ENCODE measurements around the gene CST3.

The CST3 gene

DNA sequence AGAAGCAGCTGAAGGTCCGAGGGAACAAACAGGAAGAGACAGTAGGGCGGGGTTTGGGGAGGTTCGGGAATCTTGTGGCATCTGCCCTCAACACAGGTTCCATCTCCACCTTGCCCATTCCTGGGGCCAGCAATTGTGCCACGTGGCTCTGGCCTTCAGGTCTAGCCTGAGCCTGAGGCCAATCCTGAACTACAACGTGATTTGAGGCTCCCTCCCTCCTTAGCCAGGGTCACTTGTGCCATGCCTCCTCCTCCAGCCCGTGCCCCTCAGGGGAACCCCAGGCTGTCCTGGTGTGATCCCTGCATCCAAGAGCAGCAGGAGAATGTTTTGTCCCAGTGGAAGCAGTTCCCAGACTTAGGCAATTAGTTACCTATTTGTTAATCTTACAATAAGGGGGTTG, 35.1 kb downstream of the CST3 start:
- H3K4me3 ChIP-seq (ENCODE audit: low read length) = no peak overlapping the region
- H3K27me3 ChIP-seq (ENCODE audit: control insufficient read depth, insufficient read depth, low read length) = no peaks in the 10 kb centered on the region
- no peaks in the 10 kb centered on the region for H3K4me1 ChIP-seq (ENCODE audit: control insufficient read depth, insufficient read depth, low read length)
- no peak overlapping the region for H3K9ac ChIP-seq (ENCODE audit: low read length)
- H3K9me3 ChIP-seq (ENCODE audit: control insufficient read depth, low read length) = no peaks in the 10 kb centered on the region
- H3K36me3 ChIP-seq (ENCODE audit: control insufficient read depth, insufficient read depth, low read length) = no peaks in the 10 kb centered on the region

DNA sequence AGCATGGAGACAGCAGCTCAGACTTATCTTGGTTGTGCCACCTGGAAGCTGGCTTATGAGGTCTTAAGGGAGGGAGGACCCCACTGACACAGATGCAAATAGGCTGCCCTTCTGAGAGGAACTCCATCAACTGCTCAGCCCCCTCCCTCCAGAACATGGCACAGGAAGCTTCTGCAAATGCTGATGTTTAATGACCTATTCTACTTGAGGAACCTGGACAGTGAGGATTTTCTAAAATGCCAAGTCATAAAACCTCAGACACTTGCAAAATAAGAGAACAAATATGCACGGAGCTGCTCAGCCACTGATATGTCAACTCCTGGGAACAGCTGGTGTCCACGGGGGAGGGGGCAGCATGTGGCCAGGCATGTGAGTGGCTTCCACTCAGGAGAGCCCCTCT, 35.5 kb downstream of the CST3 start:
- Histone ChIP-seq H3K9me3 (ENCODE audit: control insufficient read depth, low read length) (no peaks in the 10 kb centered on the region), H3K4me3 (ENCODE audit: low read length) (no peak overlapping the region), H3K4me1 (ENCODE audit: control insufficient read depth, insufficient read depth, low read length) (no peaks in the 10 kb centered on the region), H3K9ac (ENCODE audit: low read length) (no peak overlapping the region), H3K27me3 (ENCODE audit: control insufficient read depth, insufficient read depth, low read length) (no peaks in the 10 kb centered on the region), H3K36me3 (ENCODE audit: control insufficient read depth, insufficient read depth, low read length) (no peaks in the 10 kb centered on the region)

DNA sequence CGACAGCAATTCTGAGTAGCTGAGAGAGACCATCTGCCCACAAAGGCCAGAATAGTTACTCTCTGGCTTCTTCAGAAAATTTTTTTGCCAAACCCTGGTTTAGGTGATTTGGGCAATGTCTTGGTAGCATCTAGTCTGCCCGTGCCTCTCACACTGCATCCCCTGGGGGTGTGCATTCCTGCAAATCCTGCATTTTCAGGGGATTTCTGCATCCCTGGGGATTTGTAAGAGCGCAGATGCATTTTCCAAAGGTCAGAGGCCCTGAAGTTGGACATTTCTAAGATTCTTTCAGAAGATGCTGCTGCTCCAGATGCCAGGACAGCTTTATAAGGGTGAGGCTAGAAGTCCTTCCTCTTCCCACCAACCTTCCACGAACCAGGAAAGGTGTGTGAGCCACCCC, 36.0 kb downstream of the CST3 start:
- Histone ChIP-seq H3K9ac (ENCODE audit: low read length) (no peak overlapping the region), H3K4me3 (ENCODE audit: low read length) (no peak overlapping the region), H3K27me3 (ENCODE audit: control insufficient read depth, insufficient read depth, low read length) (no peaks in the 10 kb centered on the region), H3K36me3 (ENCODE audit: control insufficient read depth, insufficient read depth, low read length) (no peaks in the 10 kb centered on the region), H3K9me3 (ENCODE audit: control insufficient read depth, low read length) (no peaks in the 10 kb centered on the region), H3K4me1 (ENCODE audit: control insufficient read depth, insufficient read depth, low read length) (no peaks in the 10 kb centered on the region)

DNA sequence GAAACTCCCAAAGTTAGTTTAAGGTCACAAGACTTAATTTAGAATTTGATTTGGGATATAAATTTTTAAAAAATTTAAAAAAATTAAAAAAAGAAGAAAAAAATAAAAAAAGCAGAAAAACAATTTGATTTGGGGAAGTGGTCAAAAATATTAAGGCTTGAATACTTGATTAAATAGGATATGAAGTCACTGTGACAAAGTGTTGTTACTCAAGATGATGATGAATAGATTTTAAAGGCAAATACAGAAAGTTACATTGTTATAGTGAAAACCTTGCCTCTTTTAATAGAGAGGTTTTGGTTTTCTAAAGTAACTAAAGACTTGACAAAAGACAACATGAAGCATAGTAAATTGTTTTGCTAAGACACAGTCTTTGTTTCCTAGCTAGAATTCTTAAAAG, 39.3 kb downstream of the CST3 start:
- Histone ChIP-seq H3K4me1 (ENCODE audit: control insufficient read depth, insufficient read depth, low read length) (no peaks in the 10 kb centered on the region), H3K9ac (ENCODE audit: low read length) (no peak overlapping the region), H3K4me3 (ENCODE audit: low read length) (no peak overlapping the region), H3K27me3 (ENCODE audit: control insufficient read depth, insufficient read depth, low read length) (no peaks in the 10 kb centered on the region), H3K9me3 (ENCODE audit: control insufficient read depth, low read length) (no peaks in the 10 kb centered on the region), H3K36me3 (ENCODE audit: control insufficient read depth, insufficient read depth, low read length) (no peaks in the 10 kb centered on the region)

- Histone ChIP-seq H3K4me1 (ENCODE audit: control insufficient read depth, insufficient read depth, low read length) (no peaks in the 10 kb centered on the region), H3K4me3 (ENCODE audit: low read length) (no peak overlapping the region), H3K9ac (ENCODE audit: low read length) (no peak overlapping the region), H3K27me3 (ENCODE audit: control insufficient read depth, insufficient read depth, low read length) (no peaks in the 10 kb centered on the region), H3K36me3 (ENCODE audit: control insufficient read depth, insufficient read depth, low read length) (no peaks in the 10 kb centered on the region), H3K9me3 (ENCODE audit: control insufficient read depth, low read length) (no peaks in the 10 kb centered on the region)
Measured at GRCh38 chr20:23596579-23597250, 41.0 kb downstream of the CST3 start.

DNA sequence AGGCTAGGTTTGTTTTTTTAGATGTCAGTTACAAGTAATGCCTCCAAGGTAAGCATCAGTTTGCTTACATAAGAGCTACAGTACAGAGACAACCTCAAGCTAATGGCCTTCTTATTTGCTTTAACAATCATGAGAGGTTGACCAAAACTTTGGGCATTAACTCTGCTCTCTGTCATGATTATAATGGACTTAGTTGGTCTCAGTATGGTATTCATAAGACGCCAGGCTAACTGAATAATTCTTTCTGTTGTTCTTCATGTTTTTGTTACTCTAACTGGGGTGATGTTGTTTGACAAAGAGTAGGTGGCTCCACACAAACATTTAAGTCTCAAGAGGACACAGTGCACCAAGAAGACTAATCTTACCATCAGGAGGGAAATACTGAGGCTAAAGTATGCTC, 41.8 kb downstream of the CST3 start:
- H3K27me3 ChIP-seq (ENCODE audit: control insufficient read depth, insufficient read depth, low read length) = no peaks in the 10 kb centered on the region
- H3K9me3 ChIP-seq (ENCODE audit: control insufficient read depth, low read length) = no peaks in the 10 kb centered on the region
- no peak overlapping the region for H3K9ac ChIP-seq (ENCODE audit: low read length)
- H3K4me1 ChIP-seq (ENCODE audit: control insufficient read depth, insufficient read depth, low read length) = no peaks in the 10 kb centered on the region
- no peaks in the 10 kb centered on the region for H3K36me3 ChIP-seq (ENCODE audit: control insufficient read depth, insufficient read depth, low read length)
- H3K4me3 ChIP-seq (ENCODE audit: low read length) = no peak overlapping the region

DNA sequence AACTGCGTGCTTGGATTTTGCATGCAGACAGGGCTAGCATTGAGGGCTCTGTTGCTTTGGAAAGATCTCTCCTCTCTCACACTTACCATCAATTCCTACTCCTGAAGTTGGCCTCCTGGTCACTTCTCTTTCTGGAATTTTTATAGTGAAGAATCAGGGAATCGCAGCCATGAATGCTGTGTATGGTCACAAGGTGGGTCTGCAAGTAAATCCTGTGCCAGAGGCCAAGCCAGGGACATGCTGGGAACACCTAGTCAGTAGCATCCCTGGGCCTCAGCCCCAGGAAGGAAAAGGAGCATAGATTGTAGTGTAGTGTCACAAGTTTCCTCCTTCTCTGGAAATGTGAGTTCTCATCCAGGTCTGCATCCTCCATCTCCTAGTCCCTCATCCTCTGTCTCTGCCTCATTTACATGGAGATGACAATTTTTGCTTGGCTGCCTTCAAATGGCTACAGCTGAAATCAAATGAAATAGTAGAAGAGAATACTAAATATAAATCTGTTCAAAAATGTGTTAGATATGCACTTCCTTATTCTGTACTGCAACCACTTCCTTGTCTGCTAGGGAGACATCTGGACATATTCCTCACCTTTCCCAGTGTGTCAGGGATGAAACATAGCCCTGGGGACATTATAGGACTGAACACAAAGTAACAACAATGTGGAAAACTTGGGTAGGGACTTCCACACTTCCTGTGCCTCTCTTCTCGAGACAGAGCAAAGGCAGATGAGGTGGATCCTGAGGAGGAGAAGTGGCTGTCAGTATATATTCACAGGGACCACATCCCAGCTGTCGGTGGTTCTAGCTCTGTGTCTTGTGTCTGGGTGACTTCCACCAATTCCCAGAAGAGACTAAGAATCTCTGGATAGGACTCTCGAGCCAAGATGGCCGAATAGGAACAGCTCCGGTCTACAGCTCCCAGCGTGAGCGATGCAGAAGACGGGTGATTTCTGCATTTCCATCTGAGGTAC, 49.0 kb downstream of the CST3 start:
- Histone ChIP-seq H3K9ac (ENCODE audit: low read length) (no peak overlapping the region), H3K36me3 (ENCODE audit: control insufficient read depth, insufficient read depth, low read length) (no peaks in the 10 kb centered on the region), H3K4me1 (ENCODE audit: control insufficient read depth, insufficient read depth, low read length) (peaks cover 23% of the 10 kb centered on the region), H3K4me3 (ENCODE audit: low read length) (no peak overlapping the region), H3K9me3 (ENCODE audit: control insufficient read depth, low read length) (no peaks in the 10 kb centered on the region), H3K27me3 (ENCODE audit: control insufficient read depth, insufficient read depth, low read length) (no peaks in the 10 kb centered on the region)

GRCh38 chr20:23587631-23588030, 50.1 kb downstream of the CST3 start:
- Histone ChIP-seq H3K27me3 (ENCODE audit: control insufficient read depth, insufficient read depth, low read length) (no peaks in the 10 kb centered on the region), H3K4me1 (ENCODE audit: control insufficient read depth, insufficient read depth, low read length) (peaks cover 23% of the 10 kb centered on the region), H3K4me3 (ENCODE audit: low read length) (no peak overlapping the region), H3K9me3 (ENCODE audit: control insufficient read depth, low read length) (no peaks in the 10 kb centered on the region), H3K9ac (ENCODE audit: low read length) (no peak overlapping the region), H3K36me3 (ENCODE audit: control insufficient read depth, insufficient read depth, low read length) (no peaks in the 10 kb centered on the region)

DNA sequence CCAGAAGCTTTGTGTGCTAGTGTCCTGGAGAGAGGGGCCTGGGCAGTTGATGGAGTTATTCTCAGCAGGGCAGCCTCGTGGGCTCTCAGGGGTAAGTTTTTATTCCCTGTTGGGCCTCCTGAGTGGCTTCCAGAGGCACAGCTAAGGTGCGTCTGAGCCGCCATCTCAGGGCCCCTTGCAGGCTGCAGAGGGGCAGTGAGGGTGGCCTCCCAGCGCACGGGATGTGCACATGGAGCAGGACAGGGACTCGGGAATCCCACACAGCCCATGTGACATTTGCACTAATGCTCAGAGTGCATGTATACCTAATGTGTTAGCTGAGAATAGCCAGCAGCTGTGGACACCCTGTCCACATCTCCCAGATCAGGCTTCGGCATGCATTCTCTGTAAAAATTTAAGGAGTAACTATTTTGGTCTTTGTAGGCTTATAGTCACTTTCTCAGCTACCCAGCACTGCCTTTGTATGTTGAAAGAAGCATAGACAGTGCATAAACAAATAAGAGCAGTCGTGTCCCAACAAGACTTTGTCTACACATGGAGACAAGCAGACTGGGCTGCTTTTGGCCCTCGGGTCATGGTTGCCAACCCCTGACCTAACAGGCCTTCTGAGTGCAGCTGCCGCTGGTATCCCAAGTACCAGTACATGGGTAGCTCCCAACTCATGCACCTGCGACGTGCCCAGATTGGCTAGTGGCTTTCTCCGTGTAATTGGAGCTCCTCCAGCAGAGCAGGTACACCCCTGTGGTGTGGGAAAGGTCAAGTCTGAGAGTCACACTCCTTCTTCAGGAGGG, 50.8 kb downstream of the CST3 start:
- H3K4me3 ChIP-seq (ENCODE audit: low read length) = no peak overlapping the region
- no peaks in the 10 kb centered on the region for H3K27me3 ChIP-seq (ENCODE audit: control insufficient read depth, insufficient read depth, low read length)
- no peak overlapping the region for H3K9ac ChIP-seq (ENCODE audit: low read length)
- H3K4me1 ChIP-seq (ENCODE audit: control insufficient read depth, insufficient read depth, low read length) = peaks cover 26% of the 10 kb centered on the region
- H3K9me3 ChIP-seq (ENCODE audit: control insufficient read depth, low read length) = no peaks in the 10 kb centered on the region
- no peaks in the 10 kb centered on the region for H3K36me3 ChIP-seq (ENCODE audit: control insufficient read depth, insufficient read depth, low read length)

GRCh38 chr20:23585808-23586734, 51.7 kb downstream of the CST3 start:
- H3K36me3 ChIP-seq (ENCODE audit: control insufficient read depth, insufficient read depth, low read length) = no peaks in the 10 kb centered on the region
- H3K4me1 ChIP-seq (ENCODE audit: control insufficient read depth, insufficient read depth, low read length) = peaks cover 30% of the 10 kb centered on the region
- H3K4me3 ChIP-seq (ENCODE audit: low read length) = no peak overlapping the region
- H3K27me3 ChIP-seq (ENCODE audit: control insufficient read depth, insufficient read depth, low read length) = no peaks in the 10 kb centered on the region
- H3K9ac ChIP-seq (ENCODE audit: low read length) = no peak overlapping the region
- no peaks in the 10 kb centered on the region for H3K9me3 ChIP-seq (ENCODE audit: control insufficient read depth, low read length)

DNA sequence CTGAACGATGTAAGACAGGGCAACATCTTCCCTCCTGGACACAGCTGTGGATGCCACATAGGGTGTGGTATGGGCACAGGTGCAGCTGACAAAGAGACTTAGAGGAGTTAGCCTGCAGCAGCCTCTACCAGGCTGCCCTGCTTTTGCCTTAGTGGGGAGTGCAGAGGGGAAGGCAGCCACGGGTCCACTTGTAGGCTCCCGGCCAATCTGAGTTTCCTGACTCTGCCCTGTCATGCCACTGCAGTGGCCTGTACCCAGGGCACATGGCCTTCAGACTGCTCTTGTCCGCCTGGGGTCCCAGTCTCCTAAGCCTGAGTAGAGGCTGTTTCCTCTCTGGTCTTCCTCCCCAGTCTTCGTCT, 52.3 kb downstream of the CST3 start:
- Histone ChIP-seq H3K9me3 (ENCODE audit: control insufficient read depth, low read length) (no peaks in the 10 kb centered on the region), H3K27me3 (ENCODE audit: control insufficient read depth, insufficient read depth, low read length) (no peaks in the 10 kb centered on the region)

More for the DNA sequence above, 52.3 kb downstream of the CST3 start:
- H3K9ac ChIP-seq (ENCODE audit: low read length) = no peak overlapping the region
- H3K36me3 ChIP-seq (ENCODE audit: control insufficient read depth, insufficient read depth, low read length) = no peaks in the 10 kb centered on the region
- H3K4me3 ChIP-seq (ENCODE audit: low read length) = no peak overlapping the region
- H3K4me1 ChIP-seq (ENCODE audit: control insufficient read depth, insufficient read depth, low read length) = peaks cover 30% of the 10 kb centered on the region
